Karpas-422 (cell line): ENCODE data around the gene RASAL1. TPM values are rescaled to one million over a fixed set of nuclear protein-coding genes. Genes with fewer than 3 reads are reported as not detected.

Experiments used
- DNase-seq: peaks from one replicate; pipeline ENCODE4 v3.0.0-alpha.2; 2015
- H2AFZ ChIP-seq: fragments of 200-600 bp; sonication (generic); 2 replicates; pipeline ENCODE4 v1.6.1; 2014; ENCODE audit warnings: antibody characterized with exemption, low read length, mixed read lengths
- H3K27ac ChIP-seq: fragments of 200-600 bp; sonication (generic); 2 replicates; pipeline ENCODE4 v1.5.1; 2014; ENCODE audit warnings: mild to moderate bottlenecking, low read length, moderate library complexity
- H3K27me3 ChIP-seq: fragments of 200-600 bp; sonication (generic); 2 replicates; pipeline ENCODE4 v1.6.1; 2014; ENCODE audit warnings: low read length, mixed read lengths
- H3K36me3 ChIP-seq: fragments of 200-600 bp; sonication (generic); 2 replicates; pipeline ENCODE4 v1.6.1; 2014; ENCODE audit warnings: low read length, mixed read lengths; ENCODE audit not compliant: insufficient read depth
- H3K4me1 ChIP-seq: fragments of 200-600 bp; sonication (generic); 2 replicates; pipeline ENCODE4 v1.6.1; 2014; ENCODE audit warnings: mild to moderate bottlenecking, low read length, mixed read lengths
- H3K4me2 ChIP-seq: fragments of 200-600 bp; sonication (generic); 2 replicates; pipeline ENCODE4 v1.6.1; 2014; ENCODE audit warnings: low read length, low read depth, mild to moderate bottlenecking; ENCODE audit not compliant: poor library complexity, severe bottlenecking
- H3K4me3 ChIP-seq: fragments of 200-600 bp; sonication (generic); 2 replicates; pipeline ENCODE4 v1.5.1; 2014; ENCODE audit warnings: mild to moderate bottlenecking, antibody characterized with exemption, low read length, mixed read lengths
- H3K79me2 ChIP-seq: fragments of 200-600 bp; sonication (generic); 2 replicates; pipeline ENCODE4 v1.6.1; 2014; ENCODE audit warnings: mild to moderate bottlenecking, low read length, mixed read lengths
- H3K9ac ChIP-seq: fragments of 200-600 bp; sonication (generic); 2 replicates; pipeline ENCODE4 v1.6.0; 2014; ENCODE audit warnings: low read length
- H3K9me2 ChIP-seq: fragments of 200-600 bp; sonication (generic), shearing (Covaris generic); replicated peaks from 2 replicates; pipeline ENCODE4 v1.6.0; 2014; ENCODE audit warnings: mild to moderate bottlenecking, low read length, moderate library complexity; ENCODE audit not compliant: insufficient read depth
- H3K9me3 ChIP-seq: fragments of 300-700, 200-600 bp; sonication (generic); 2 replicates; pipeline ENCODE4 v1.6.1; 2014; ENCODE audit warnings: low read length, mixed read lengths
- H4K20me1 ChIP-seq: fragments of 200-600 bp; sonication (generic); 2 replicates; pipeline ENCODE4 v1.6.1; 2014; ENCODE audit warnings: mild to moderate bottlenecking, antibody characterized with exemption, low read length, low read depth; ENCODE audit not compliant: insufficient read depth
- total RNA-seq: library from RNA; depleted of rRNA; stranded (reverse); fragments of >200 nt; shearing (Covaris generic); gene quantifications from 2 replicates; pipeline ENCODE4 v1.2.3, GENCODE V29; 2014; ENCODE audit warnings: low replicate concordance

The RASAL1 gene
- total RNA-seq, 1 experiment from 2014 or later, result 3.4 TPM

- Histone ChIP-seq H3K79me2 (peaks cover 44% of the 10 kb centered on the region), H3K27ac (peak overlapping the region; percentile 99), H4K20me1 (peaks cover 3% of the 10 kb centered on the region; the same call in 1 of the 2 replicates), H3K9me3 (no peaks in the 10 kb centered on the region), H3K4me3 (0 out of 2 replicates have a peak overlapping the region, but pooled peaks have one; percentile 7), H3K9me2 (no peaks in the 10 kb centered on the region), H3K4me2 (peak overlapping the region; percentile 86), H2AFZ (no peak overlapping the region), H3K9ac (peak overlapping the region; percentile 89), H3K27me3 (no peaks in the 10 kb centered on the region), H3K36me3 (peaks cover 36% of the 10 kb centered on the region), H3K4me1 (peaks cover 100% of the 10 kb centered on the region)
- DNase-seq, result no peak
Observed at GRCh38 chr12:113070117-113070906, 65.2 kb downstream of the RASAL1 start.

GRCh38 chr12:113069751-113070116, 65.8 kb downstream of the RASAL1 start:
- no peak overlapping the region for H2AFZ ChIP-seq
- H3K9me2 ChIP-seq, result no peaks in the 10 kb centered on the region
- peaks cover 3% of the 10 kb centered on the region; the same call in 1 of the 2 replicates for H4K20me1 ChIP-seq
- H3K4me2 ChIP-seq, result peak overlapping the region; percentile 86
- H3K4me1 ChIP-seq, result peaks cover 100% of the 10 kb centered on the region
- peak overlapping the region; percentile 89 for H3K9ac ChIP-seq
- no peaks in the 10 kb centered on the region for H3K27me3 ChIP-seq
- no peaks in the 10 kb centered on the region for H3K9me3 ChIP-seq
- H3K27ac ChIP-seq, result peak overlapping the region; percentile 99
- H3K4me3 ChIP-seq, result no peak overlapping the region
- H3K36me3 ChIP-seq, result peaks cover 37% of the 10 kb centered on the region
- H3K79me2 ChIP-seq, result peaks cover 47% of the 10 kb centered on the region
- DNase-seq, result no peak

DNA sequence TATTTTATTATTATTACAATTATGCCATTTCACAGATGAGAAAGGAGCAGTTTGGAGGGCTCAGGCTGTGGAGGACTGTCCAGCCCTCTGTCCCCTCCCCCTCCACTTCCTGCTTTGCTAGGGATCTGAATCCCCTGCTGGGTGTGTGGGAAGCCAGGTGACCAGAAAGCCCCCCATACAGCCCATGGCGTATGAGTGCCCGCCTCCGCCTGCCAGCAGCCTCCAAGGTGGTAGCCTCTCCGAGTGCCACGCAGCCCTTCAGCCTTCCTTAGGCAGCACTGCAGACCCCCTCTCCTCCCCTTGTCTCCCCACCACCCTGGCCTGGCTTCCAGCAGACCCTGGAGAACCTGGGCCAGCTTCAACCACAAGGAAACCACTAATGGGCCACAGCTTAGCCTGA, 66.4 kb downstream of the RASAL1 start:
- Histone ChIP-seq H4K20me1 (peaks cover 3% of the 10 kb centered on the region; the same call in 1 of the 2 replicates), H3K4me3 (no peak overlapping the region), H3K27me3 (no peaks in the 10 kb centered on the region), H3K4me2 (peak overlapping the region; percentile 86), H3K36me3 (peaks cover 37% of the 10 kb centered on the region), H3K9me3 (no peaks in the 10 kb centered on the region), H2AFZ (no peak overlapping the region), H3K79me2 (peaks cover 53% of the 10 kb centered on the region), H3K9ac (peak overlapping the region; percentile 89), H3K9me2 (no peaks in the 10 kb centered on the region), H3K27ac (peak overlapping the region; percentile 99), H3K4me1 (peaks cover 100% of the 10 kb centered on the region)
- no peak for DNase-seq

- Histone ChIP-seq H3K36me3 (peaks cover 37% of the 10 kb centered on the region), H3K79me2 (peaks cover 58% of the 10 kb centered on the region), H3K9ac (peak overlapping the region; percentile 89), H3K4me1 (peaks cover 100% of the 10 kb centered on the region), H3K9me3 (no peaks in the 10 kb centered on the region), H3K9me2 (no peaks in the 10 kb centered on the region), H3K27me3 (no peaks in the 10 kb centered on the region), H3K4me2 (peak overlapping the region; percentile 86), H2AFZ (no peak overlapping the region), H4K20me1 (peaks cover 3% of the 10 kb centered on the region; the same call in 1 of the 2 replicates), H3K4me3 (peak overlapping the region; percentile 38), H3K27ac (peak overlapping the region; percentile 99)
- peak; percentile 72 for DNase-seq
Observed at GRCh38 chr12:113067987-113068935, 67.3 kb downstream of the RASAL1 start.

- no peaks in the 10 kb centered on the region for H3K9me3 ChIP-seq
- no peak overlapping the region for H2AFZ ChIP-seq
- peak overlapping the region; percentile 99 for H3K27ac ChIP-seq
- H4K20me1 ChIP-seq, result peaks cover 3% of the 10 kb centered on the region; the same call in 1 of the 2 replicates
- peaks cover 63% of the 10 kb centered on the region for H3K79me2 ChIP-seq
- no peaks in the 10 kb centered on the region for H3K9me2 ChIP-seq
- H3K27me3 ChIP-seq, result no peaks in the 10 kb centered on the region
- peaks cover 37% of the 10 kb centered on the region for H3K36me3 ChIP-seq
- H3K9ac ChIP-seq, result peak overlapping the region; percentile 89
- peaks cover 100% of the 10 kb centered on the region for H3K4me1 ChIP-seq
- H3K4me3 ChIP-seq, result peak overlapping the region; percentile 16; the same call in 1 of the 2 replicates
- DNase-seq, result no peak
- peak overlapping the region; percentile 86 for H3K4me2 ChIP-seq
Observed at GRCh38 chr12:113066813-113067400, 68.7 kb downstream of the RASAL1 start.

DNA sequence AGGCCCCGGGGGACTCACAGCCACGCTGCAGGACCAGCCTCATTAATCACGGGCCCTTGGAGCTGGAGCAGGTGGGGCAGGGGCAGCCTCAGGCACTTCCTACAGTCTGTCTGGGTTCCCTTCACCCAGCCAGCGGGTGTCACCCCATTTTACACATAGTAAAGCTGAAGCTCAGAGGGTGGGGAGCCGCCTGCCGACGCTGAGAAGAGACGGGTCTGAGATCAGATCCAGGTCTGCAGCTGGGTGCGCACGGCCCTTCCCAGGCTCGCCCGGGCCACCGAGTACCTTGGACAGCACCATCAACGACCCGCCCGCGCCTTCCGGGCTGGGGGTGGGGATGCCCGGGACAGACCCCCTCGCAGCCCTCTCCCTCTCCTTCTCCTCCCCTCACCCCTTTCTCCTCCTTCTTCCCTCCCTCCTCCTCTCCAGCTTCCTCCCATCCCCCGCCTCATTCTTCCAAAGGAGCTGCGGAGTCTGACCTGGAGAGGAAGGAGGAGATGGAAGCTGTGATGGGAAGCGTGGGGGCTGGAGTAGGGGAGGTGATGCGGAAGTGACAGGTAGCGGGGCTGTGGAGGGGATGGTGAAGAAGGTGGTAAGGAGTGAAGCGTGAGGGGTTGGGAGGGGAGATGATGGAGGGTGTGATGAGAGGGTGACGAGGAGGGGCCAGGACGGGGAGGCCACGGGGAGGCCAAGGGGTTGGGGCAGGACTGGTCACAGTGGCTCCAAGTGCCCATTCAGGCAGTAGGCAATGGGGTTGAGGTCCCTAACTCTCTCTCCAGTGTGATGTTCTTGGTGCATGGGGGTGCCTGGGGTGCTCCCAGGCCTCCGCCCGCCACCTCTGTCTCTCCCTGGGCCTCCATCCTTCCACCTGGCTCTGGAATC, 70.2 kb downstream of the RASAL1 start:
- H3K27ac ChIP-seq, result peak overlapping the region; percentile 99
- peaks cover 3% of the 10 kb centered on the region; the same call in 1 of the 2 replicates for H4K20me1 ChIP-seq
- peaks cover 74% of the 10 kb centered on the region for H3K79me2 ChIP-seq
- H3K9me3 ChIP-seq, result no peaks in the 10 kb centered on the region
- peaks cover 100% of the 10 kb centered on the region for H3K4me1 ChIP-seq
- H3K4me2 ChIP-seq, result peak overlapping the region; percentile 86
- peak overlapping the region; percentile 89 for H3K9ac ChIP-seq
- H3K4me3 ChIP-seq, result peak overlapping the region; percentile 74
- peak; percentile 95 for DNase-seq
- H3K36me3 ChIP-seq, result peaks cover 42% of the 10 kb centered on the region
- H2AFZ ChIP-seq, result no peak overlapping the region
- H3K27me3 ChIP-seq, result no peaks in the 10 kb centered on the region
- H3K9me2 ChIP-seq, result no peaks in the 10 kb centered on the region

DNA sequence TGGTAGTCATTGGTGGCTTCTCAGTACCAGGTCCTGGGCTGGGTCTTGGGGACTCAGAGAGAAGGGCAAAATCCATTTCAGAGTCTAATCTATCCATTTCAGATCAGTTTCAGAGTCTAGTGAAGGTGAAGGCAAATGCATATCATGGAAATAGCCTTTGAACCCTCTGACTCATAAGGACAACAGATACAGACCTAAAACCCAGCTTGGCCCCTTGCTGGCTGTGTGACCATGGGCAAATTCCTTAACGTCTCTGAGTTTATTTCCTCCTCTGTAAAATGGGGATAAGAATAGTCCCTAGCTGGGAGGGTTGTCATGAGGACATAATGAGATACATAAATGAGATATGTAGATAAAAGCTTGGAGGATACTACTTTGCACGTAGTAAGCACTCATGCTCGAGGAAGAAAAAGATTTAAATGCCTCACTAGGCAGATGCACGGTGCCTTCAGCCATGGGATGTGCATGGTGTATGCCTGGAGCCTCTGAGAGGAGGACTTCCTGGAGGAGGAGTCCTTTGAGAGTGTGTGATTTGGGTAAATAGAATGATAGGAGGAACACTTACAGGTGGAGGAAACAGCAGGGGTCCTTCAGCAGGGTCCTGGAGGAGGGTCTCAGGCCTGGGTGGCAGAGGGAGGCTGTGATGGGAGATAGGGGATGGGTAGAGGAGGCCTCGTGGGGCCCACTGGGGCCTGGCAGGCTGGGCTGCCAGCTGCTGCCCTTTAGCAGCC, 71.0 kb downstream of the RASAL1 start:
- Histone ChIP-seq H3K4me1 (peaks cover 100% of the 10 kb centered on the region), H2AFZ (no peak overlapping the region), H4K20me1 (peaks cover 3% of the 10 kb centered on the region; the same call in 1 of the 2 replicates), H3K9ac (peak overlapping the region; percentile 89), H3K36me3 (peaks cover 45% of the 10 kb centered on the region), H3K4me2 (peak overlapping the region; percentile 86), H3K27ac (peak overlapping the region; percentile 99), H3K9me2 (no peaks in the 10 kb centered on the region), H3K27me3 (no peaks in the 10 kb centered on the region), H3K79me2 (peaks cover 76% of the 10 kb centered on the region), H3K9me3 (no peaks in the 10 kb centered on the region), H3K4me3 (peak overlapping the region; percentile 74)
- peak; percentile 88 for DNase-seq
